Transverse colon (tissue), 4 donors: ENCODE results near the gene ZNF835. TPM values are rescaled to one million over a fixed set of nuclear protein-coding genes. Genes with fewer than 3 reads are reported as not detected.

Experiments used
- DNase-seq: peaks from one replicate; pipeline ENCODE4 v3.0.0-alpha.2; 2019
- H3K27ac ChIP-seq, 4 donors: fragments of 200-600 bp; sonication (generic); 2 replicates each; pipeline ENCODE4 v1.5.1; 2016 to 2018; ENCODE audit warnings: inconsistent platforms in 4 of 4
- H3K27me3 ChIP-seq: fragments of 200-600 bp; sonication (generic); 2 replicates; pipeline ENCODE4 v1.5.1; 2017; ENCODE audit warnings: inconsistent platforms
- H3K36me3 ChIP-seq, 4 donors: fragments of 200-600 bp; sonication (generic); 2 replicates each; pipeline ENCODE4 v1.5.1; 2017 to 2019; ENCODE audit warnings: inconsistent platforms in 4 of 4
- H3K4me1 ChIP-seq, 4 donors: fragments of 200-600 bp; sonication (generic); 2 replicates each; pipeline ENCODE4 v1.5.1; 2017 to 2020; ENCODE audit warnings: inconsistent platforms in 4 of 4
- H3K4me3 ChIP-seq, 4 donors: fragments of 200-600 bp; sonication (generic); 1 replicate in 1 of 4; 2 replicates in 3 of 4; pipeline versions ENCODE4 v1.5.1 to v1.6.1; 2017 to 2019; ENCODE audit warnings: inconsistent platforms in 4 of 4
- H3K9me3 ChIP-seq, 2 donors: fragments of 200-600 bp; sonication (generic); 2 replicates each; pipeline ENCODE4 v1.5.1; 2017 to 2019; ENCODE audit warnings: inconsistent platforms in 2 of 2
- CTCF ChIP-seq, 5 experiments: fragments of 200-600 bp in 3 of 5; fragments of 450-650 bp in 2 of 5; sonication (generic) in 3 of 5; IDR thresholded peaks; 1 replicate in 2 of 5; 2 replicates in 3 of 5; pipeline ENCODE4 v1.5.1; 2016 to 2017; ENCODE audit warnings: antibody characterized with exemption in 5 of 5, inconsistent platforms in 3 of 5, mild to moderate bottlenecking in 2 of 5, moderate library complexity in 1 of 5
- EP300 ChIP-seq: sonication (generic); formaldehyde crosslinking; IDR thresholded peaks from one replicate; pipeline ENCODE4 v1.6.1; 2017; ENCODE audit warnings: antibody characterized with exemption, low read depth
- POLR2A ChIP-seq: fragments of 450-650 bp; IDR thresholded peaks from one replicate; pipeline ENCODE4 v1.6.1; 2016; ENCODE audit warnings: antibody characterized with exemption, mild to moderate bottlenecking, moderate library complexity
- POLR2AphosphoS5 ChIP-seq, 3 donors: sonication (generic); formaldehyde crosslinking; IDR thresholded peaks; one replicate each; pipeline ENCODE4 v1.6.1; 2016; ENCODE audit warnings: antibody characterized with exemption in 3 of 3
- WGBS, 2 donors: methylation state at CpG; one replicate each; pipeline ENCODE4 v1.1.5; 2018; ENCODE audit warnings: low coverage in 1 of 2; 5-methylcytosine and 5-hydroxymethylcytosine counted together
- in situ Hi-C, 4 donors: fragments of 200-750 bp; cut with MboI; loops; one replicate each; pipeline versions ENCODE4 v1.15.0 to v1.15.1; 2017; ENCODE audit warnings: low sequenced_read_pairs in 3 of 4, low pct_ligation_motif_present in 1 of 4, low pct_unique_long_range_greater_than_20kb in 1 of 4
- intact Hi-C: fragments of 100-400 bp; cut with DNase I; formaldehyde crosslinking; loops from one replicate; pipeline ENCODE4 v1.15.1; 2023; ENCODE audit warnings: low total_unique reads
- total RNA-seq, 4 donors: library from RNA; depleted of rRNA; stranded (reverse); fragments of >200 nt; gene quantifications; one replicate each; pipeline ENCODE4 v1.1.0, GENCODE V29; 2016

ZNF835 gene
- total RNA-seq, 4 donors from 2014 or later, result 0.37 to 2.2 (median 1.4) TPM; not detected in 1

- Histone ChIP-seq H3K36me3 (peaks cover 0 to 25% (median 9%) of the 10 kb centered on the region in 4 donors), H3K4me3 (no peak overlapping the region), H3K27ac (no peak overlapping the region), H3K9me3 (peaks cover 59 to 66% of the 10 kb centered on the region in 2 donors), H3K4me1 (no peaks in the 10 kb centered on the region), H3K27me3 (no peaks in the 10 kb centered on the region)
- in situ Hi-C loops (no loop called here), intact Hi-C loops (no loop called here)
- DNase-seq, result no peak
- 92 to 96% methylated on average over 6 to 8 of the region's 8 CpGs for WGBS, 2 donors
- TF ChIP-seq EP300 (no peak), CTCF (IDR thresholded peaks at IDR 0.05) (no peak), POLR2AphosphoS5 (IDR thresholded peaks at IDR 0.05) (no peak), POLR2A (no peak)
These were observed 54.0 kb downstream of the ZNF835 start for GRCh38 chr19:56617531-56617930.

DNA sequence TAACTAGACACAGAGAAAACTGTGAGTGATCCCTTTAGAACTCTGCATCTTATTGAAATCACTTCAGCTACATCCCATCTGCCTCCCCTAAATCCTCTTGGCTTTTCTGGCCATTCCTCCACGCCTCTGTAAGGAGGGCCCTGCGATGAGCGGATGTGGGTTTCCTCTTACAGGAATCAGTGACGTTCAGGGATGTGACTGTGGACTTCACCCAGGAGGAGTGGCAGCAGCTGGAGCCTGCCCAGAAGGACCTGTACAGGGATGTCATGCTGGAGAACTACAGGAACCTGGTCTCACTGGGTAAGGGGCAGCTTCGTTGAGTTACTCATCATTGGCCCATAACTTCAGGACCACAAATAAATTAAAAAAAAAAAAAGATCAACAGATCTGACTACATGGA lies 57.9 kb downstream of the ZNF835 start:
- no peak for TF ChIP-seq POLR2A
- TF ChIP-seq EP300, result no peak
- no peak for TF ChIP-seq CTCF (IDR thresholded peaks at IDR 0.05)
- TF ChIP-seq POLR2AphosphoS5 (IDR thresholded peaks at IDR 0.05), result no peak
- H3K27ac ChIP-seq, result no peak overlapping the region
- peaks cover 0 to 11% (median 0%) of the 10 kb centered on the region in 4 donors for H3K36me3 ChIP-seq
- no peak for DNase-seq
- in situ Hi-C loops (no loop called here), intact Hi-C loops (no loop called here)
- WGBS, 2 donors, result 92 to 100% methylated on average over 2 to 5 of the region's 5 CpGs
- no peaks in the 10 kb centered on the region for H3K27me3 ChIP-seq
- peaks cover 45 to 48% of the 10 kb centered on the region in 2 donors for H3K9me3 ChIP-seq
- H3K4me1 ChIP-seq, result no peaks in the 10 kb centered on the region
- no peak overlapping the region for H3K4me3 ChIP-seq

GRCh38 chr19:56612737-56613136 lies 58.8 kb downstream of the ZNF835 start:
- in situ Hi-C loops, result no loop called here
- TF ChIP-seq POLR2AphosphoS5 (IDR thresholded peaks at IDR 0.05), result no peak
- TF ChIP-seq POLR2A, result no peak
- no peak for TF ChIP-seq EP300
- TF ChIP-seq CTCF (IDR thresholded peaks at IDR 0.05), result no peak
- Histone ChIP-seq H3K9me3 (peaks cover 39 to 47% of the 10 kb centered on the region in 2 donors), H3K4me3 (no peak overlapping the region), H3K36me3 (peaks cover 0 to 11% (median 0%) of the 10 kb centered on the region in 4 donors), H3K4me1 (no peaks in the 10 kb centered on the region), H3K27ac (no peak overlapping the region), H3K27me3 (no peaks in the 10 kb centered on the region)
- no peak for DNase-seq
- intact Hi-C loops, result no loop called here
- WGBS, 2 donors, result 60 to 91% methylated on average over 1 to 2 of the region's 2 CpGs

Other genes starting within 250 kb of the ZNF835 start
- 1 to 10 TPM in 2 of 4 donors, under 1 TPM in 2; 0.75 to 6.4 (median 1.0) TPM for gene ZNF667, start 194.4 kb downstream of the ZNF835 start, total RNA-seq
- gene ZNF471, start 163.9 kb downstream of the ZNF835 start, total RNA-seq, result 1 to 10 TPM; 1.8 to 3.5 (median 2.2) TPM
- gene ZFP28, start 132.8 kb downstream of the ZNF835 start, total RNA-seq, result 1 to 10 TPM in 3 of 4 donors, under 1 TPM in 1; 0.20 to 5.4 (median 2.2) TPM
- 1 to 10 TPM in 3 of 4 donors, under 1 TPM in 1; 0.37 to 5.6 (median 1.5) TPM for gene ZNF470, start 104.3 kb downstream of the ZNF835 start, total RNA-seq
- 10 to 100 TPM in 1 of 4 donors, 1 to 10 TPM in 3; 4.4 to 10.5 (median 5.6) TPM for gene ZNF71, start 76.5 kb downstream of the ZNF835 start, total RNA-seq
- not detected for gene SMIM17, start 28.6 kb downstream of the ZNF835 start, total RNA-seq
- 1 to 10 TPM in 3 of 4 donors, under 1 TPM in 1; 0.80 to 6.7 (median 3.4) TPM for gene PEG3, start 169.0 kb upstream of the ZNF835 start, total RNA-seq
- 1 to 10 TPM in 2 of 4 donors, under 1 TPM in 1, not detected in 1; 0.16 to 2.2 (median 1.2) TPM for gene ZIM2, start 169.0 kb upstream of the ZNF835 start, total RNA-seq